Measurements from ENCODE around the gene SHH.
A peak's percentile ranks its signal among the peaks of the same experiment; 100 is the strongest.

The SHH gene

DNA sequence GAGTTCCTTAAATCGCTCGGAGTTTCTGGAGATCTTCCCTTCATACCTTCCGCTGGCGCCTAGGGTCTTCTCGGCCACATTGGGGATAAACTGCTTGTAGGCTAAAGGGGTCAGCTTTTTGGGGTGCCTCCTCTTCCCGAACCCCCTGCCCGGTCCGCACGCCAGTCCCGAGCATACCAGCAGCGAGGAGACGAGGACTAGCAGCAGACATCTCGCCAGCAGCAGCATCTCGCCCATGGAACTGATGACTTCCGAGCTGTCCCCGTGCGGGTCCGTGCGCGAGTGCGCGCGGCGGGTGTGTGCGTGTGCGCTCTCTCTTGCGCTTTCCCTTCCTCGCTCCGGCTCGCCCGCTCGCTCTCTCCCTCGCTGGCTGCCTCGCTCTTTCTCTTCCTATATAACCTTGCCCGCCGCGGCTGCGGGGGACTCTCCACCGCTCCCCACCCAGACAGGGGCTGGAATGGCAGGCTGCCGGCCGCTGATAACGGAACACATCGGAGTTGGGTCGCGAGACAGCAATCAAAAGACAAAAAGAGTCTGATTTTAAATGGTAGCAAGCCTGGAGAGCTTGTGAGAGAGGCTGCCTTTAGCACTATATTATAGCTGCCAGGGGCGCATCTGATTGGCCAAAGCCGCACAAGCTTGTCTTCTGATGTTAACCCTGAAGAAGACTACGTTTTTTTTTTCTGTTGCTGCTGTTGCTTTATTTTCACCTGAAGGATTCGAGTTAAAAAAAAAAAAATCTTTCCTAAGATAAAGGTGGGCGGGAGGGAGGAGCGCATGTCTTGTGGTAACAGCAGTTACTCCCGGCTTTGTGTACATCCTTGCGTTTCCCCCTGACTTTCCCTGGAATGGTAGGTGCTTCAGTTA is at the start of gene SHH:
TSS of gene SHH (minus strand) at position 569 of the 867 bp plus-strand sequence. CDS start at position 228, 341 bp downstream.
- peak; percentile 19 for DNase-seq

DNA sequence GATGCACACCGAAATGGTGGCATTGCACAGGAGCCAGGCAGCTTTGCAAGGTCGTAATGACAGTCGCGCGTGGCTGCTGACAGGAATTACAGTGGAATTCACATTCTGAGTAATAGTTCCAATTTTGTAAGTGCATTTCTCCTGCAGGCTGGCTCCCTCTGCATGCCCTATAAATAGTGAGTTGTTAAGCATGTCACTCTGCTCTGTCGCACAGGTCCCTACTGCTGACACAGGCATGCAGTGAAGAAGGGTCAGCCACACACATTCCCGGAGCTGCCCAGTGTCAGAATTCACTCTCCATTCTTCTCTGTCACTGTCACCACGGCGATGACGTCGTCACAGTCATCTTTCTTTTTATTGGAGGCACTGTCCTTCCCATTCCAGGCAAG is 49.2 kb upstream of the SHH start:
- no peak for DNase-seq

DNA sequence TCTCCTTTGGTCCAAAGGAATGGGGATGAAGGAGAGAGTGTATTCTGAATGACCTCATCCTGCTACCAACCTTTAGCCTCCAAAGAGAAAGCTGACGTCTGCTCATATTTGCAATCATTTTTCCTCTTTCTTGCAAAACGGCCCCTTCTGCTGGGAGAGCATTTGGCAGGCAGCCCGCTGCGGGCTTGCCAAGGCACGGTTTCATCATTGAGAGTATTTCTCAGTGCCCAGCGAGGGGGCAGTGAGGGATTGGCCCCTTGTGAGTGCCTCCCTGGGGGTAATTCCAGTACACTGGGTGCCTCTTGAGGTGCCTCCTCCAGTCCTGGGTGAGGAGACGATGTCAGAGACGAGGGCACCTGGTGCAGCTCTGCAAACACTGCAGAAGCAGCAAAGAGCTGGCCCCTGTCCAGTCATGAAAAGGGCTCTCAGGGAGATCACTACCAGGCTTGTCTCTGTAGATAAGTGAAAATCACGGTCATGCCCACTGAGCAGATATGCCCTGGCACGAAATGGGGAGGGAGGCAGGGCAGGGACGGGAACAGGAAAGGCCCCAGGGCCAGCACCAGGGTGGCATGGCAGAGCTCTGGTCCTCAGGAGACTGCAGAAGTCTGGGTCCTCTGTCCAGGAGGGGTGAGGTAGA is 48.7 kb upstream of the SHH start:
- peak; percentile 64 for DNase-seq

DNA sequence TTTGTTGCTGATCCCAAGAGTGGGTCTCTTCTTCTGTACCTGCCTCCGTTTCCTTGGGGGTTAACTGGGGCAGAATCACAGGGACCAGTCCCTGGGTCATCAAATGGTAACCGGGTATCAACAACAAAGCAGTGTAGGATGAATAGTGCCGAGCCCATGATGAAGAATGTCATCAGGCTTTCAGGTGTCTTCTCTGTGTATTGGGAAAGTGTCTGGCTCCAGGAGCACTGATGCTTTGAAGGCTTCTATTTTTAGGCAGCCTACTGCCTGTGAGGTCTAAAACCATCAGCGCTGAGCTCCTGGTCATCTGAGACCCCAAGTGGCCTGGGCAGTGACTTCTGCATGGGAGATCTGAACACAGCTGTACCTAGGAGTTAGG is 48.2 kb upstream of the SHH start:
- no peak for DNase-seq

DNA sequence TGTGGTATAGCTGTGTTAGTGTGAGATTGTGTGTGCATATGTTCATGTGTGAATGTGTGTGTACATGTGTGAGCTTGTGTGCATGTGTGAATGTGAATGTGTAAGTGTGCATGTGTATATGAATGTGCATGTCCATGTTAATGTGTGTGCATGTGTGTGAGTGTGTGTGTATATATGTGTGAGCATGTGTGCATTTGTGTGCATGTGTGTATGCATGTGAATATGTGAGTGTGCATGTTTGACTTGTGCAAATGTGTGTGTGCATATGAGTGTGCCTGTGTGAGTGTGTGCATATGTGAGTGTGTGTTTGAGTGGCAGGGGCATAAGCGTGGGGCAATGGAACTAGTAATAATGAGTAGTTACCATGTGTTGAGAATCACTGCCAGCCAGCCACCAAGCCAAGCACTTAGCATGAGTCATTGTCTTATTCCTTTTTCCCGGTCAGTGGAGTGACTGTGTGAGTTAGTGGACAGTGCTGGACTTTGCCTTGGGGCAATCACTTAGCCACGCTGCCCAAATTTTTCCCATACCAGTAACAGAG is 46.3 kb upstream of the SHH start:
- no peak for DNase-seq

DNA sequence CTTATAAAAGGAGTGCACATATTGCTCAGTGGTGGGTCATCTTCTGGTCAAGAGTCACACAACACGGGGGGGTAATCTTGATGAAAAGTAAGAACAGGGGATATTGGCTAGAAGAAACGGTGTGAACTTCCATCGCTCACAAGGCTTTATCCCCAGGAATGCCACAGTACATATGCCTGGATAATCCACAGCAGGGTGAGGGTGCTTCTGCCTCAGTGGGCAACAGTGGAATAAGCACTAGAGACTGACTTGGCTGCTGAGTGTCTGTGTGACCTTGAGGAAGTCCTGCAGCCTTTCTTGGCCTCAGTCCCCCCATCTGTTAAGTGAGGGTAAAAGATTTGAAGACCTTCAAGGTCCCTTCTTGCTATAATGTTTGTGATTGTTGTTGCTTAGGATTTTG is 44.9 kb upstream of the SHH start:
- no peak for DNase-seq

DNA sequence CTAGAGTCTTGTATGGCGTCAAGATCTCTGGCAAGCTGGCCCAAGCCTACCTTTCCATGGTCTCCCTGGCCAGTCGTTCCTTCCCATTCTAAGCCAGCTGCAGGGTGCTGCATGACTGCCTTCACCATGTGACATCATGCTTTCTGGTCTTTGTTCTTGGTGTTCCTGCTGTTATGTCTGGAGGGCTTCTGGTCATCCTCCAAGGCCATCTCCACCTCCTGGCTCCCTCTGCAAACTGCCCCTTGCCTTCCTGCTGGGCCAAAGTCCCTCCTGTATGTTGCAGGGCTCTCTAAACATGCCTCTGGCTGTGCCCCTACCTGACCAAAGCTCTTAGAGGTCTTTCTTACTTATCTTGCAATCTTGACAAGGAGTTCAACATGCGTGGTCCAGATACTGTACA is 44.4 kb upstream of the SHH start:
- no peak for DNase-seq

DNA sequence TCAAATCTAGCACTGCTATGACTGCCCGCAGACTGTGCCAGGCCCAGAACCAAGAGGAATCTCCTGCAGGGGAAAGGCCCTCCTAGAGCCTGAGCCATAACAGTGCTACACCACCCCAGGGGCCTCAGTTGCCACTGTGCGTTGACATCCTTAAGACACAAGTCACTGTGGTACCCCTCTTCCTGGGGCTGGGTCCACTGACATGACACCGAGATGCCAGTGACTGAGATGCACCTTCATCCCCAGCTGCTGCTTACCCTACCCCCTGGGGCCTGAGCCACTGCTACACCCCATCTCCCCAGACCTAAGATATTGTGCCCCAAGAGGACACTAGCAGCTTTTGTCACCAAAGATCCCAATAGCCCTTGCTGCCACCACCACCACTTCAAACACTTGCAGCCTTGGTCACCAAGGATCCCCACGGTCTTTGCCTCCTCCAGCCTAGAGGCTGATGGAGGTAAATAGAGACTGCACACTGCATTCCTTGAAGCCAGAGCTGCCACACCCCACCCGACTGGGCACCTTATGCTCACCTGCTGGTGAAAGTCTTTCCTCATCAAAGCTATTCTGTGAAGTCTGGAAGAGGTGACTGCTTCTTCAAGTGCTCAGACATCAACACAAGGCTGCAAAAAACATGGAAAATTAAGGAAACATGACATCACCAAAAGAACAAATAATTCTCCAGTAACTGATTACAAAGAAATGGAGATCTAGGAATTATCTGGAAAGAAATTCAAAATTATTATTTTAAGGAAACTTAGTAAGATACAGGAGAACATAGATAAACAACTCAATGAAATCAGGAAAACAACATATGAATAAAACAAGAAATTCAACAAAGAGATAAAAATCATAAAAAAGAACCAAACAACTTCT is 40.4 kb upstream of the SHH start:
- DNase-seq, result no peak

DNA sequence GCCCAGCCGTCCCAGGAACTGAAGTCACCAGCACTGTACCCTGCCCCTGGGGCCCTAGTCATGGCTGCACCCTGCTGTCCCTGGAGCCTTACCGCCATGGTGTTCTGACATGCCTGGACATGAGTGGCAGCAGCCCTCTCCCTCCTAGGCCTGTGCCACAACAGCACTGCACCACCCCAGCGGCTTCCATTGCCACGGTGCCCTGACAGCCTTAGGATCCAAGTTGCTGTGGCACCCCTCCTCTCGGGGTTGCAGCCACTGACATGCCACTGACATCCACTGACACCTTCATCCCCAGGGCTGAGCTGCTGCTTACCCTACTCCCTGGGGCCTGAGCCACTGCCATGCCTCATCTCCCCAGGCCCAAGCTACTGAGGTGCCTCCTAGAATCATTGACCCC is 39.6 kb upstream of the SHH start:
- no peak for DNase-seq

DNA sequence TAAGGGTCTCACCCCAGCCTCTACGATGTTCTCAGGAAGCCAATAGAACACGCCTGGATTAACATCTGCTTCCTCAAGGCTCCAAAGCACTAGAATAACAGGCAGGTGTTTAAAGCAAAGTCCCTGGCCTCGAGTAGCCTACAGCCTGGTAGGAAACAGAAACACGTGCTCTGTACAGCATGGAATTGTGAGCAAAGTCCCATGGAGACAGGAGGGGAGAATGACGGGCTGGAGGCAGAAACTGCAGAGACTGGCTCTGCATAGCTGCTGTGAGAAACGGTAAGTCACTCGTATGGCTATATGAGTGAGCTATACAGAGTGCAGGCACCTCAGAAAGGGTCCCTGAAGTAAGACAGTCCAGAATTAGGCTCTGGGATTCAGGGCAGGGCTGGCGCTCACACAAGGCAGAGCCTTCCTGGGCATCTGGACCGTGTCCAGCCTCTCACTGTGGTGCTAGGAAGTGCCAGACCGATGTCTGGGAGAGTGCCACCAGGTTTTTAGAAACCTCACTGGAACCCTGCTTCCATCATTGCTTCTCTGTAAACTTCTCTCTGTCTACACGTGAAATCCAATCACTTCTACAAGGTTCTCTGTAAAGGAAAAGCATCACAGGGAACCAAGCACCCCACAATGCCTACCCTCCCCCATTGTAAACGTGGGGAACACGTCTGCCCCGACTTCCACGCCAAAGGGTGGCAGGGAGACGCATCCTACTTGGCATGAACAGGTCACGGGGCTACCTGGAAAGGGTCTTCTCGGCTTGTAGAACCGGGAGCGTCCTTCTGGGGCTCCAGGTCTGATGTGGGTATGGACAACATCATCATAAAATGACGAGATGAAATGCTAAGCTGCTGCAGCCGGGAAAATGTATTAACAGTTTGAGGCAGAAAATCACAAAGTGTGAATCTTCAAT is 38.8 kb upstream of the SHH start:
- no peak for DNase-seq

DNA sequence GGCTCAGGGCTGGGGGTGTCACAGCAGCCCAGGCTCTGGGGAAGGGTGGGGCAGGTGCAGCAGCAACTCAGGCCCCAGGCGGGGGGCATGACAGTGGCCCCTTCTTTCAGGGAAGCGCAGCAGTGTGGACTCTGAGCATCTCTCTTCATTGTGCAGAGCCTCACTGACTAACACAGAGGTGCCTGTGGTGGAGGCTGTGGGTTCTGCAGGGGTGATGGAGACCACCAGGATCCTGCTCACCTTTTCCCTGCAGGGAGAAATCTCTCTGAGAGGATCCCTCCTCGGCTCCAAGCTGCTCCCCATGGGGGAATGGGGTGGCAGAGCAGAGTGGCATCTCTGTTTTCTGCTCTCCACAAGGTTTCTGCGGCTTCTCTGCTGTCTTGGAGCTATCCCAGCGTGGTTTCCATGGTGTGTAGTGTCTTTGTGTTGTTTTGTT is 37.8 kb upstream of the SHH start:
- DNase-seq, result no peak

DNA sequence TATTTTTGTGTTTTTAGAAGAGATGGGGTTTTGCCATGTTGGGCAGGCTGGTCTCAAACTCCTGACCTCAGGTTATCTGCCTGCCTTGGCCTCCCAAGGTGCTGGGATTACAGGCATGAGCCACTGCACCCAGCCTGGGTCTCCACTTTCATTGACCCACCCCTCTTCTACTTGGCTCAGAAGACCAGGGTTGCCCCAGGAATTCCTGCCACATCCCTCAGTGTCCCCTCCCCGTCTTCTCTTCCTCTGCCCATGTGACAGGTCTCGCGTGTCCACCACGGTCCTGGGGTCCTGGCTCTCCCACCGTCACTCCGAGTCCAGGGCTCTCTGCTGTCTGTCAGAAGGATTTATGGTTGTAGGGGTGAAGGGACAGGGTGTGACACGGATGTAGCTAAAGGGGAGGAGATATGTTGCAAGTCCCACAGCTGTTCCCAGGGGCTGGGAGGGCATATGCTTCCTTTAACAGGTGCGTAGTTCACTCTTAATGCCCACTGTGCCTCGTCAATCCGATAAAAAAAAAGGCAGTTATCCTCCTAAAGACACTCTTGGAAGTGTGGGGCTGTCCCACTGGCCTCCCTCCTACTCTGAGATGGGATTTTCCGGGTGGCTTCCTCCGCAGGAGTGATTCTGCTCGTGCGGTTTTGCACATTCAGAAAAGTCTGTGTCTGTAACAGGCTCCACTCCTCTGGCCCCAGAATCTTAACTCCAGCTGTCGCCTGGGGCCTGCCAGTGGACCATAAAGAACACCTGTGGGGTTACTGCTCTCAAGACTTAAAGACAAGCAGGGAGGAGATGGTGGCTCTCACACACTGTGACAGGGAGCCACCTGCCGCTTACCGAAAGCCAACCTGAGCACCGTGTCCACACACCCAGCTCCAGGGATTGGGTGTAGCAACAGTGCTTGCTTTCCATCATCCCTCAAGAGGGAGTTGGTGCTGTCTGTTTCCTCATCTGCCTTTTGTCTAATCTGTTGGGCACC is 36.7 kb upstream of the SHH start:
- no peak for DNase-seq

DNA sequence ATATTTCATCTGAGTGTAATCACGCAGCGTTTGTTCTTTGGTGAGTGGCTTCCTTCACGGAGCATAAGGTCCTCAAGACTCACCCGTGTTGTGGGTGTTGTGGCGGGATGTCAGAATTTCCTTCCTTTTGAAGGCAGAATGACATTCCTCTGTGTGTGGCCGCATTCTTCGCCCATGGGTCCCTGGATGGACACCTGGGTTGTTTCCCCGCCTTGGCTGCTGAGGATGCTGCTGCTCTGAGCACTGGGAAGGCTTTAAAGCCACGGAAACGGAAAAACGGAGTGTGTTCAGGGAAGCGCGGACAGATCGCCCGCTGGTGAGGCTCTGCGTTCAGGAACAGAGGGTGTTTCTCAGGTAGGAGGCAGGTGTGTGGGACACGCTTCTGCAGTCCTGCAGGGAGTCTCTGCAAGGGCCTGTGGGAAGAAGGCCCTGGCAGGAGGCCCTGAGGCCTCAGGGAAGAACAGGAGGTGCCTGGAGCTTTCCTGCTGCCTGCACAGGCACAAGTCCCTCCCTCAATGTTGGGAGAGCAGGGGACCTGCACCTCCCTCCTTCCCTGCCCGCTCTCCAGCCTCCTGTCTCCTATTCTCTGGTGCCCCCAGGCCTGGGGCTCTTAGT is 35.7 kb upstream of the SHH start:
- DNase-seq, result no peak

DNA sequence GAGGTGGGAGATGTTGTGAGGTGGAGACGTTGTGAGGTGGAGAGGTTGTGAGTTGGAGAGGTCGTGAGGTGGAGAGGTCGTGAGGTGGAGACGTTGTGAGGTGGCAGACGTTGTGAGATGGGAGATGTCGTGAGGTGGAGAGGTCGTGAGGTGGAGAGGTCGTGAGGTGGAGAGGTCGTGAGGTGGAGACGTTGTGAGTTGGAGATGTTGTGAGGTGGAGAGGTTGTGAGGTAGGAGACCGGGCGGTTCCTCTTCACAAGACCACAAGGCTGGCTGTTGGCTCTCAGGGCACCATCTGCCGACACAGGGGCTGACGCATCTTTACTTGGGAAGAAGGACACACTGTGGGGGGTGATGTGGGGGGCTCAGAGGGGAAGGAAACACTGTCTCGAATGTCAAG is 34.7 kb upstream of the SHH start:
- DNase-seq, result no peak

DNA sequence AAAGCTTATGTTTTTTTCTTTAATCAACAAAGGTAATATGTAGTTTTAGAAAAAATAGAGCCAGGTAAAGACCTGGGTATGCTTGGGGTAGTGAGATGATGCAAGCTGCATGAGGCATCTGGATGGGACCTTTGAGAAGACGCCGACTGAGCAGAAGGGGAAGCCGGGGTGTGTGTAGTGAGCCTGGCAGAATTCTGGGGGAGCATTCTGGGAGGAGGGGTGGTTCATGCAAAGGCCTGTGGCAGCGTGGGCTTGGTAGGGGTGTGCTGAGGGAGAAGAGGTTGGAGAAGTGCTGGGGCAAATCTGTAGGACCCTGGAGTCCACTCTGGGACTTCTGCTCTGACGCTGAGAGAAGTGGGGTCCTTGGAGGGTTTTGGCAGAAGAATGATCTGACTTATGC is 33.9 kb upstream of the SHH start:
- DNase-seq, result no peak

DNA sequence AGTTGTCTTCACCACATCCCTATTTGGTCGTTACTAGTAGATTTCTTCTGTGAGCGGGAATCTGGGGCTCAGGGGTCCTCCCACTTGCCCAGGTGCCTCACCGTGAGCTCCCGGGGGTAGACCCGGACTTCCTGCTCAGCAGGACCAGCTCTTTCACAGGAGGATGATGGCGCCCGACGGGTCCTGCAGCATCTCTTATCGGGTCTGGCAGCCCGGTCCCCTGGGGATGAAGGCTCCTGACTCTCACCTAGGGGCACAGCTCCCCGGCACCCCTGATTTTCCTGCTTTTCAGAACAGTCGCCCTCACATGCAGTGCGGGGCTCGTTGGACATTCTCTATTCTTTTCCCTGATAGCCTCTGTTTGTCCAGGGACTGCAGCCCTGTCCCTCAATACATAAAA is 33.0 kb upstream of the SHH start:
- no peak for DNase-seq

DNA sequence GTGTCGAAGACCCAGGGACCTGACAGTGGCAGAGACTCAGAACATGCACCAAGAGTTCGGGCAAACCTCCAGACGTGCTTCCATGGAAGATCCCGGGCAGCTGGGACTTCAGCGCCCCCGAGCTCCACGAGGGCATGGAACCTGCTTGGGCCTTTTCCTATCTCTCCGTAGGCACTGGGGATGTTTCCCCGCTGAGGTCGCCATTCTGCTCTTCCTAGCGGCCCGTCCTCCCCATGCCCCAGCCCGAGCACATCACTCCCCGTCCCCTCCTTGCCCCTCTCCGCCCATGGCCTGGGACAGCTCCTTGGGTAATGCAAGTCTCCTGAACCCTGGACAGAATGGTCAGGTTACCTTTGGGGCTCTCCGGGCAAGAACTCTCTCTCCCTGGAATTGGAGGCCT is 32.3 kb upstream of the SHH start:
- no peak for DNase-seq

DNA sequence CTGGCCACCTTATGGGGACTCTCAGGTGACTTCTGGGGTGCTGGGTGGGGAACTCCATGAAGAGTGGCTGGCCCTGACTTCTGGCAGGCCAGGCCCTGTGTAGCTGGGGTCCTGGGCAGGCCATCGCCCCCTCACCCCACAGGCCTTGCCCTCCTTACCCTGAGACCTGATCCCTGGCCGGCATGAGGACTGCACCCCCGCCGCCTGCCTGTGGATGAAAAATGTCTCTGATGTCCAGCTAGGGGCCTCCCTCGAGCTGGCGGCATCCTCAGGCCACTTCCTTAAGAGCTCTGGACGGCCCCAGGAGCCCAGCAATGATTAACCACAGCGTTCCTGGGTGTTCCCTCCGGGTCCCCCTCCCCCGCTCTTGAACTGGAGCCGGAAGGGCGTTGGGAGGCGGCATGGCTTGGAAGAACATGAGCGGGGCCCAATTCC is 31.8 kb upstream of the SHH start:
- DNase-seq, result no peak

DNA sequence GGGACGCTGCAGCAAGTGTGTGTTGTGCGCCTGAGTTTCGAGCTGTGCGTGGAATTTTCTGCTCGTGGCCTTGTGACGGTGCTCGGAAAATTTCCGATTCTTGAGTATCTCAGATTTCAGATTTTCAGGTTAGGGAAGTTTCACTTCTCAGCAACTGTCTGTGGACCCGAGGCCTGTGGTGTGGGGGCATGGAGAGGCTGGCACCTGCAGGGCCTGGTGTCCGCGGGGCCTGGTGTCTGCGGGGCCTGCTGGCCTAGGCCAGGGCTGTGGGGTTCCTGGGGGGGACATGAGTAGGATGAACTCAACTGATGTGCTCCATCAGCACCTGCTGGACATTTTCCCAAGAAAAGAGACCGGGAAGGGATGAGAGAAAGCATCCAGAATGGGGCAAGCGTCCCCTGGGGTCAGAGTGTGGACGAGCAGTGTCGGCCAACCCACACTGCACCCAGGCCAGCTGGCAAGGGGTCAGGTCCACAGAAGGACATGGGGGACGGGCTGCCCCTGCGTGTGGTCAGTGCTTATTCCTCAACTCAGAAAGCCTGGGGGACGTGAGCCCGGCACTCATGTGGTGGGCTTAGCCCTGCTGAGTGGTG is 31.3 kb upstream of the SHH start:
- no peak for DNase-seq
